GM19328 (cell line): Measurements from ENCODE around the gene OR2H2.

ENCODE experiments used
- ATAC-seq: cut with Tn5 transposase; IDR thresholded peaks from one replicate; pipeline ENCODE4 v1.9.1; 2021; ENCODE audit warnings: mild to moderate bottlenecking, moderate library complexity; ENCODE audit not compliant: unreplicated experiment

The OR2H2 gene

DNA sequence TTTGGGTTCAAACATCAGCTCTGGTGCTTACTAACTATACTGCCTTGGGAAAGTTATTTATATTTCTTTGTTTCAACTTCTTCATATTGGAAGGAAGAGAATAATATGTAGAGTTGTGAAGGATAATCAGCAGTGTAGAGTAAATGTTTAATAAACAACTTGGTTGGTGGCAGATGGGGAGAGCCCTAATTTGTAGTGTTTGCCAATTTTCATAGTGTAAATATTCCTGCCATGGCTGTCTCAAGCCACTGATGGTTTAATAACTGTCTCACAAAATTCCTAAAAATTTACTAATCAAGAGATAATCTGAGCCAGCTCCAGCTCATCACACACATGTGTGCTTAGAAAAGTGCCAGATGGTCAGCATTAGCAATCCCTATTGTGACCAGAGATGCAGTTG is at the start of gene OR2H2:
Gene OR2H2, plus strand, starts transcription at position 301 of the 400 bp plus-strand sequence. CDS start 2,824 bp downstream, outside the sequence.
- ATAC-seq = no peak

DNA sequence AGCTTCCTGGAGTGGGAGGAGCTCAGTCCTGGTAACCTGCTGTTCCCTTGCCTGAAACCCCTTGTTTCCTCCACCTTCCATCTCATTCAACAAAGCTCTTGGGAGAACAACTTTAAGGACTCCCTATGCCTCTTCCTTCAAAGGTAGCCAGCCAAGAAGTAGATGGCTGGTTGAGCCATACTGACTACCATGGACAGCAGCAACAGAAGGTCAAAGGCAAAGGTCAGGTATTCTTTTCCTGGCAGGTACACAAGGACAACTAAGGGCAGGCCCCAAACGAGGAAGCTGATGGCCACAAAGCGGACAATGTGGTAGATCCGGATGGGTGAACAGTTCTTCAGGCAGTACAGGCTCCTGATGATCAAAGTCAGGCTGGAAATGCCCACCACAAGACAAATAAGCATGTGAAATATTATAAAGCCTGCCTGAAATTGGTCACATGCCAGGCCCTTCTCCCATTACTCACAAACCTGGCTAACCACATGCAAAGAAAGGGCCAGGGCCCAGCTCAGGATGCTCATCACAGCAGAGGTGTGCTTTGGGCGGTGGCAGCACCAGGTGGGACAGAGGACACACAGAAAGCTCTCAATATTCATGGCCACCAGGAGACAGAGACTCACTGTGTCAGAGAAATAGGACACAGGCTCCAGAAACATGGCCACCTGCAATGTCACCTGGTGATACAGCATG is 47.1 kb upstream of the OR2H2 start:
- ATAC-seq = no peak

DNA sequence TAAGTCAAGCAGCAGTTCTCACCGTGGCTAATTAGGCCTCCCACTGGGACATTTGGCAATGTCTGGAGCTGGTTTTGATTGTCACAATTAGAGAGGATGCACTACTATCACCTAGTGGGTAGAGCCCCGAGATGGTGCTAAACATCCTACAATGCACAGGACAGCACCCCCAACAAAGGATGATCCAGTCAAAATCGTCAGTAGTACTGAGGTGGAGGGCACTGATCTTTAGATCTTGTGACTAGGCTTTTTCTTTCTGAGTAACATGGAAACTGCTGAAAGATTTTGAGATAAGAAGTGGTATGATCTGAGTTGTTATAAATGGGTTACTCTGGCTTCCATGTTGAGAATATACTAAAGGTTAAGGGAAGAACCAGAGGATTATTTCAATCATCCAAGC is 37.3 kb upstream of the OR2H2 start:
- ATAC-seq = no peak

DNA sequence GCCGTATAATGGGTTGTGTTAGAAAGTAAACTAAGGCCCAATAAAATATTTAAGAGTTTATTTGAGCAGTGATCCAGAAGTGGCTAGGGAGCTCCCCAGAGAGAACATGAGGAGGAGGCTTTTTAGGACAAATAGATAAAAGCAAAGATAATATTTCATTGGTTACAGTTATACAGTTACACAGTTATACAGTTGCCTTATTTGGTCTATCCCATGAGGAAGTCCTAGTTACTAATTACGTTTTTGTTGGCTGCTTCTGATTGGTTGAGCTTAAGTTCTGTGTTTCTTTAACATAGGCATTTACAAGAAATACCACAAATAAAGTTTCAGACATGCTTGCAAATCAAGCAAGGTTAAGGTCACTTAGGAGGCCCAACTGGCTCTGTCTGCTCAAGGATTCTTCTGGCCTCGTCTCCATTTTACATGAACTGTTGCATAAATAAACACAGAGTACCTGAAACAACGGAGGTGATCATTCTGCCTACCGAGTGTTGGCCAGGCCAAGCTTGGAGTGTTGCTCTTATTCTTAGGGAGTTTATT is 32.3 kb upstream of the OR2H2 start:
- ATAC-seq = peak; percentile 86

DNA sequence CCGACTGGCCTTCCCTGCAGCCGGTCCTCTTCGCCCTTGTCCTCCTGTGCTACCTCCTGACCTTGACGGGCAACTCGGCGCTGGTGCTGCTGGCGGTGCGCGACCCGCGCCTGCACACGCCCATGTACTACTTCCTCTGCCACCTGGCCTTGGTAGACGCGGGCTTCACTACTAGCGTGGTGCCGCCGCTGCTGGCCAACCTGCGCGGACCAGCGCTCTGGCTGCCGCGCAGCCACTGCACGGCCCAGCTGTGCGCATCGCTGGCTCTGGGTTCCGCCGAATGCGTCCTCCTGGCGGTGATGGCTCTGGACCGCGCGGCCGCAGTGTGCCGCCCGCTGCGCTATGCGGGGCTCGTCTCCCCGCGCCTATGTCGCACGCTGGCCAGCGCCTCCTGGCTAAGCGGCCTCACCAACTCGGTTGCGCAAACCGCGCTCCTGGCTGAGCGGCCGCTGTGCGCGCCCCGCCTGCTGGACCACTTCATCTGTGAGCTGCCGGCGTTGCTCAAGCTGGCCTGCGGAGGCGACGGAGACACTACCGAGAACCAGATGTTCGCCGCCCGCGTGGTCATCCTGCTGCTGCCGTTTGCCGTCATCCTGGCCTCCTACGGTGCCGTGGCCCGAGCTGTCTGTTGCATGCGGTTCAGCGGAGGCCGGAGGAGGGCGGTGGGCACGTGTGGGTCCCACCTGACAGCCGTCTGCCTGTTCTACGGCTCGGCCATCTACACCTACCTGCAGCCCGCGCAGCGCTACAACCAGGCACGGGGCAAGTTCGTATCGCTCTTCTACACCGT is 31.5 kb upstream of the OR2H2 start:
- ATAC-seq = no peak

DNA sequence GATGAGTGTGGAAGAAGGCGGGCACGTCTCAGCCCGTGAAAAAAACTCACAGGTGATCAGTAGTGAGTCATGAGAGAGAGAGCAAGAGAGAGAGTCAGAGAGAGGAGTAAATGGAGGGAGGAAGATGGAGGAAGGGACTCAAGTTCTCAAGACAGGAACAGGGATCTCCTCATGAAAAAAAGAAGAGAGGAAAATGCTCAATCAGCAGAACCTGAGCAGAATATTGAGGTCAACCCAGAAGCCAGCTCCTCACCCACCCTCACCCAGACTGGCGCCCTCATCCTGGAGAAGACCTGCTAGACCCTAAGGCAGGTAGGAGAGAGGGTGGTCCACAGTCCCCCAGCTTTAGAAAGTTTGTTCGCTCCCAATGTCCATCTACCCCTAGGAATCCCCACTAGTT is 30.2 kb upstream of the OR2H2 start:
- no peak for ATAC-seq

DNA sequence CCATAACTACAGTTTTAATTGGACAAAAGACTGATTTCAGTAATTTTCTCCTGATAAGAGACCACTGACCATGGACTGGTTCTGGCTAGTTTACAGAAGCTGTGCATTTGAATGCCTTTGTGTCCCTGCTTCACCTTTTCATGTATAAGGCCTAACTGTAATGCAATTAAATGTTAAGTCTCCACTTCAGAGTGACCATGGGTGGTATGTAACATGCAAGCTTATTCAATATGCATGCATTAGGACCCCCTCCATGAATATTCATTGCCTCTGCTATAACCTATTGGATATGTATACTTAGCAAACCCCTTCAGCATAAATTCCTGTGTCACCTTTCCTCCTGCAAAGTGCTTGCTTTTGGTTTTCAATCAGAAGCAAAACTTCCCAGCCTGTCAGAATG is 27.6 kb upstream of the OR2H2 start:
- no peak for ATAC-seq

DNA sequence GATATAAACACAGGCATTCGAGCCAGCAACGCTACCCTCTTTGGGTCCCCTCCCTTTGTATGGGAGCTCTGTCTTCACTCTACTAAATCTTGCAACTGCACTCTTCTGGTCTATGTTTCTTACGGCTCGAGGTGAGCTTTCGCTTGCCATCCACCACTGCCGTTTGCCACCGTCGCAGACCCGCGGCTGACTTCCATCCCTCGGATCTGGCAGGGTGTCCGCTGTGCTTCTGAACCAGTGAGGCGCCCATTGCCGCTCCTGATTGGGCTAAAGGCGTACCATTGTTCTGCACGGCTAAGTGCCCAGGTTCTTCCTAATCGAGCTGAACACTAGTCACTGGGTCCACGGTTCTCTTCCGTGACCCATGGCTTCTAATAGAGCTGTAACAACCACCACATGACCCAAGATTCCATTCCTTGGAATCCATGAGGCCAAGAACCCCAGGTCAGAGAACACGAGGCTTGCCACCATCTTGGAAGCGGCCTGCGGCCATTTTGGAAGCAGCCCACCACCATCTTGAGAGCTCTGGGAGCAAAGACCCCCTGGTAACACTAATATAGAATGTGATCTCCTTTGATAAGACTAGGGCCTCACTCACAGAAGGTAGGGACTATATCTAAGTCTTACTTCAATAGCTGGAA is 26.4 kb upstream of the OR2H2 start:
- no peak for ATAC-seq

DNA sequence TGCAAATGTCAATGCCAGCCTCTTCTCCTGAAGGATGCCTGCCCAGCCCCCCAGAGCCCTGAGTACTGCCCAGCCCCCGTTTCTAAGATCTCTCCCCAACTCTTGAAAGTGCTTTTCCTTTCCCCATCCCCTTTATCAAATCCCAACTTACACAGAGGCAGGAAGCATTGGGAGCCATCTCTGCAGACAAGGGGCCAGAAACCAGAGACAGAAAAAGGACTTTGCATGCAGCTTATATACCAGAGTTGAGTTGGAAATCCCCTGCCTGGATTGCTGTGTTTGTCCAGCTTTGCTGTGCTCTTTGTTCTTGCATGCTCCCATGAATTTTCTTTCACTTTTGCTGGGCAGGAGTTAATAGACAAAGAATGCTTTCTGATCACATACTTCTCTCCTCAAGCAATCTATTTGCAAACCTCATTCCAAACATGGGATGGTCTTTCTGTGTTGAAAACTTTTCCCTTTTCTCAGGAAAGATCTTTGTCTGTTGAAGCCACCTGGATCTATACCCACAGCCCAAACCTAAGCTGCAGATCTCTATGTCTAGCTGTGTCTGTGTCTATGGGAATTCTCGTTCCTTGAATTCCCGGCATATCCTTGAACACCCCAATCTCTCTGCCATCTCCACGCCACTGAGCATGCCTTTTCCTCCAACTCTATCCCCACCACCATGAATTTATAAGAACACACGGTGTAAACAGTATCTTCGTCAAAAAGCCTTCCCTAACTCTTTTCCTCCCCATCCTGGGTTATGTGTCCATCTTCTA is 25.2 kb upstream of the OR2H2 start, which contains the start of gene UBD:
Gene UBD, minus strand, starts transcription at position 209 of the 764 bp plus-strand sequence. Its CDS starts 31 bp downstream, at position 178.
- ATAC-seq = no peak

DNA sequence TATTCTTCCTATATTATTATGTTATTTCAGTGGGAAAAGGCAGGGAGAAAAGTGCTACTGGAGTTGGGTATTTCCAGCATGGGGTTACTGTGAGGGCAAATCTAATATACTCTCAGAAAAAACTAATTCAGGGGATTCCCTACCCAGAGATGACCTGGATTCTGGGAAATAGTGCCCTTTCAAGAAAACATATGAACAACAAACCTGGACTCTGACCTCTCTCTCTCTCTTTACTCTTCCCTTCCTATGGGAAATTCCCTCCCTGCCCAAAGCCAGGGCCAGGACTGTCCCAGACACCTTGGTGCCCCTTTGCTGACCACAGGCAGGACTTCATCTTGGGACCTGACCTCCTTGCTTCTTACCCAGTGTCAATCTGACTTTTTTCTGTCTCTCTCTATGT is 23.8 kb upstream of the OR2H2 start:
- ATAC-seq = no peak

DNA sequence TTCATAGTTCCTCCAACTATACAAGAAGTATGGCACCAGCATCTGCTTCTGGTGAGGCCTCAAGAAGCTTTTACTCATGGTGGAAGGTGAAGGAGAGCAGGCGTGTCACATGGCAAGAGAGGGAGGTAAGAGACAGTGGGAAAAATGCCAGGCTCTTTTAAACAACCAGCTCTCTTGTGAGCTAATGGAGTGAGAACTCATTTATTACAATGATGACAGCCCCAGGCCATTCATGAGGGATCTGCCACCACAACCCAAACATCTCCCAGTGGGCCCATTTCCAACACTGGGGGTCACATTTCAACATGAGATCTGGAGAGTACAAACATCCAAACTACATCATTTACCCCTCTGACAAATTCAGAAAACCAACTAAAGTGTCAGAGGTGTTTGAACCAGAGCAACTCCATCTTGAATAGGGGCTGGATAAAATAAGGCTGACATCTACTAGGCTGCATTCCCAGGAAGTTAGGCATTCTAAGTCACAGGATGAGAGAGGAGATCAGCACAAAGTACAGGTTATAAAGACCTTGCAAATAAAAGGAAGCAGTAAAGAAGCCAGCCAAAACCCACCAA is 23.2 kb upstream of the OR2H2 start:
- no peak for ATAC-seq

DNA sequence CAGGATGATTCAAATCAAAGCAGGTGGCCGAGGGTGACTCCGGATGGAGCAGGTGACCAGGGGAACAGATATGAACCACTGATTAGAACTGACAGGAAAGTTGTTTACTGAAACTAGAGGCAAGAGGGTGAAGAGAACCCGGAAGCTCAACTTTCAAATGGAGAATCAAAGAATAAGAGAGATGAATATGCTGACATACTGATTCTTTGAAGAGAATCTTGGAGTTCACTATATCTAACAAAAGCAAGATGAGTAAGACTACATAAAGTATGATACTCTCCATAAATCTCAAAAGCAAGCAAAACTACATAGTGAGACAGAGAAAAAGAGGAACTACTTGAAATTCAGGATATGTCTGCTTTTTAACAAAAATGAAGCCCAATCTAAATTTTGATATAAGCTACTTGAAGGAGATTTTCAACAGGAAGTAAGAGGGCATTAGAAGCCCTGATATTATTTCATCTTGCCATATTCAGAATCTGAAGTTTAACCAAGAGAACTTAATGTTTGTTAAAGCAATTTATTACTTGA is 21.4 kb upstream of the OR2H2 start:
- no peak for ATAC-seq

DNA sequence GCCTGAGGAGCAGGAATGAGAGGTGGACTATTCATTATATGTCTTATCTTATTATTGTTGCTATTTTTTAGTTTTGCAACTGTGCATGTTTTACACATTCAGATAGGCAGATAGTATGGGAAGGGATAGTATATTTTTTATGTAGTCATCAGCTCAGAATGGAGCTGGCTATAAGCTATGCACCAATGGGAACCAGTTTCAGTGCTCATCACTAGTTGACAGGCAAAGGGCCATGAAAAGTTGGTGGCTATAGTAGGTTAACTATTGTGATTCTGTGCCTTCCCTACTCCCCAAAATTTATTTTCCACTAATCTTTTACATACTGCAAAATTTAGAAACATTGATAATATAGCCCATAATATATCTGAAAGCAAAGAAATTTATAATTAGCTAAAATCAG is 20.0 kb upstream of the OR2H2 start:
- ATAC-seq = no peak

DNA sequence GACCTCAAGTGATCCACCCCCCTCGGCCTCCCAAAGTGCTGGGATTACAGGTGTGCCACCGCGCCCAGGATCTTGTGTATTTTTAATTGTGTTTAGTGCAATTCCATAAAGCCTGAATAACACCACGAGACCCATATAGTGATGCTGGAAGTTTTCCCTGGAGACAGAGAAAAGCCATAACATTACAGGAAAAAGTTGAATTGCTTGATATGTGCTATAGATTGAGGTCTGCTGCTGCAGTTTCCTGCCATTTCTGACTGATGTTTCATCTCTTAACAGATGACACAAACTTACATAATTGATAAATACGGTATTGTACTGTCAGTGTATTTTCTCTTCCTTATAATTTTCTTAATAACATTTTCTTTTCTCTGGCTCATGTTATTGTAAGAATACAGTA is 18.1 kb upstream of the OR2H2 start:
- no peak for ATAC-seq

DNA sequence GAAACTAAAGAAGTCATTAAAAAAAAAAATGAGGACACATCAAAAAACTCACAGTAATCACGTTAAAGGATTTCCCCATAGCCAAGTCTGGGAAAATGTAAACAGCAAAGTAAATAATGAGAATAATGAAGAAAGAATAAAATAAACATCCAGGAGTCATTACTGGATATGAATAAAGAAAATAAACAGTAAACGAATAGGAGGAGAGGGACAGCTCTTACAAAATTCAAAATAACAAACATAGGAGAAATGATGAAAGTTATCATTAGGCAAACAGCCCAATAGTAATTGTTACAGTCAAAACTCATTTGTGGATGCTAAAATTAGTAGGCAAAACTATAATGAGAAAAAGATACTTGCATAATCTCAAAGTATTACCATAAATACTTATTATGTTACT is 17.4 kb upstream of the OR2H2 start:
- no peak for ATAC-seq

DNA sequence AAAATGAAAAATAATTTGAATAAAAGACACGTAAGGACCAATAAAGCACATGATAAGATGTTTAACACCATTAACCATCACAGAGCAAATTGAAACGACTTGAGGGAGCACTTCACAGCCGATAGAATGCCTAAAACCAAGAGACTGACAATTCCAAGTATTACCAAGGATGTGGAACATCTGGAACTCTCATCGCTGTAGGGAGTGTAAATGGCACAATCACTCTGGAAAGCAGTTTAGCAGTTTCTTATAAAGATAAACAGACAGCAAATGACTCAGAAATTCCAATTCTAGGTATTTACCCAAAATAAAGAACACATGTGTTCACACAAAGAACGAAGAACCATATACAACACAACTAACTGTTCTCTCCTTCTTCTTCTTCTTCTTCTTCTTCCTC is 16.9 kb upstream of the OR2H2 start:
- ATAC-seq = no peak

DNA sequence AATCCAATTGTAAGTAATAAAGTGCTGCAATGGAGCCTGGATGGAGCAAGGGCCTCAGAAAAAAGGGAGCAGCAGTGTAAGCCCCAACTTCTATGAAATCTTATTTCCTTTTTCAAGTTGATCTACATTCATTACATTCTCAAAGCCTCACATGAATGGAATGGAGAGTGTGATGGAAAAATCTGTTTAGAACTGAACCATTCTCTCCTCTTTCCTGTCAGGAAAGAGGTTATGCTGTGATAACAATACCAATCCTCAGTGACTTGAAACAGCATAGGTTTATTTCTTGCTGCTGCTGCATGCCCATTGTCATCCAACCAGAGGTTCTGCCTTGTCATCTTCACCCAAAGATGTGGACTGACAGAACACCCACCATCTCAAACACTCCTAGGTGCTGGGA is 8.9 kb upstream of the OR2H2 start:
- no peak for ATAC-seq

DNA sequence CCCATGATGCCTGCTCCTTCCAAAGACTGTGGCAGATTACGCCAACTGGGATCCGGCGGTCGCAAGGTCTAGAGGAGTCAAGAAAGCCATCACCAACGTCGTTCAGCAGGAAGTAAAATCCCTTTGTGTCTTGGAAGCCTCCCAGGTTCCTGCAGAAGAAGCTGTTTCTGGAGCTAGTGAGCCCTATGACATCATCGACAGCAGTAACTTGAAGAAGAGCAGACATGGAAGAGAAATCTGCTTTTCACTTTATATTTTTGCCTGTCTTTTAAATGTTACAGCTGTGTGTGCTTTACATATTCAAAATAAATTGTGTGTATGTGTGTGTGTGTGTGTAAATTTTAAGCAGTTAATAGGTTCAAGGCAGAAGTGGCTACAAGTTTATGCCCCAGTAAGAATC is 7.4 kb upstream of the OR2H2 start:
- ATAC-seq = no peak

DNA sequence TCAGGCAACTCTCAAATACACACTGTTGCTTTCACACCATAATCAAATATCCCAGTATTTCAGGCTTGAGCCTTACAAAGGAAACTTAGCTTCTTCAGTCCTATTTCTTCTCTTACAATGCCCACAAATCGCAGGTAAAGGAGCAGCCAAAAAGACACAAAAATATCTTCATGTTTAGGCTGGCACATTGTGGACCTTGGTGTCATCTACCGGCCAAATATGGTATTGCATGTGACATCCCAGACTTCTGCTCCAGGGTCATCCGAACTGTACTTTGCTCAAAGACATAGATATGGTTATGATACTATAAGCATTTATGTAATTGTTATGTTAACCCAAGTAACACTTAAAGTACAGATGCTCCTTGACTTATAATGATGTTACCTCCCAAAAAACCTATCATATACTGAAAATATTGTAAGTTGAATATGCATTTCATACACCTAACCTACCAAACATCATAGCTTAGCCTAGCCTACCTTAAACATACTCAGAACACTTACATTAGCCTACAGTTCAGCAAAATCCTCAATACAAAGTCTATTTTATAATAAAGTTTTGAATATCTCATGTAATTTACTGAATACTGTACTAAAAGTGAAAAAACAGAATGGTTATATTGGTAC is 4.6 kb downstream of the OR2H2 start:
- no peak for ATAC-seq
